HCT116 (cell line): ENCODE results near the gene TRIM27. TPM values are rescaled to one million over a fixed set of nuclear protein-coding genes. Genes with fewer than 3 reads are reported as not detected.

Experiments used
- ATAC-seq: fragments of 200-7000 bp; cut with Tn5 transposase; 2 replicates; pipeline ENCODE4 v1.9.1; 2020; ENCODE audit warnings: mild to moderate bottlenecking, moderate library complexity
- BruUV-seq: library from RNA; stranded (reverse); fragments of 400-500 nt; replicated peaks from 2 replicates; lab custom pipeline; 2021; lab: Mats Ljungman, UMichigan
- CTCF ChIA-PET: fragments of 300-600 bp; sonication (Branson Sonifier 250); formaldehyde crosslinking; loops from one replicate; lab custom pipeline; 2021; ENCODE audit warnings: antibody characterized with exemption; lab: Charles Lee
- POLR2A ChIA-PET: fragments of 300-600, 350-600 bp; sonication (Branson Sonifier 250); formaldehyde crosslinking; loops from one replicate; lab custom pipeline; 2021; ENCODE audit warnings: antibody characterized with exemption; lab: Charles Lee
- RAD21 ChIA-PET, 2 experiments: fragments of 300-600 bp; sonication (Branson Sonifier 250); formaldehyde crosslinking; loops; one replicate each; lab custom pipeline; 2023; ENCODE audit warnings: low total read pairs in 2 of 2; ENCODE audit not compliant: uncharacterized antibody in 2 of 2, unreplicated experiment in 2 of 2, low non-redundant PET in 1 of 2; lab: Charles Lee
- DNase-seq: peaks from one replicate; pipeline ENCODE4 v3.0.0-alpha.2; 2010; ENCODE audit warnings: low read depth, low spot score
- H2AFZ ChIP-seq: fragments of 200-600 bp; shearing (Covaris generic), sonication (generic); 2 replicates; pipeline ENCODE4 v1.6.1; 2017; ENCODE audit warnings: low read depth, mixed run types, mixed read lengths, antibody characterized with exemption, low read length; ENCODE audit not compliant: poor library complexity, severe bottlenecking
- H3K27ac ChIP-seq: 2 replicates; pipeline ENCODE4 v1.5.1; 2012; ENCODE audit warnings: low read depth, low read length
- H3K27me3 ChIP-seq: fragments of 200-600 bp; sonication (generic); 2 replicates; pipeline ENCODE4 v1.6.1; 2016; ENCODE audit warnings: mixed run types, low read length, mixed read lengths; ENCODE audit not compliant: insufficient read depth
- H3K36me3 ChIP-seq, 2 experiments: fragments of 200-500 bp in 1 of 2; fragments of 200-600 bp in 1 of 2; sonication (Bioruptor generic) in 1 of 2; sonication (generic) in 1 of 2; 2 replicates each; pipeline versions ENCODE4 v1.5.1 to v1.6.1; 2014 to 2016; ENCODE audit warnings: low read length in 2 of 2, inconsistent platforms in 1 of 2, mixed read lengths in 1 of 2, mixed run types in 1 of 2; ENCODE audit not compliant: insufficient read depth in 2 of 2, control insufficient read depth in 1 of 2
- H3K4me1 ChIP-seq, 2 experiments: fragments of 200-600 bp in 1 of 2; sonication (generic) in 1 of 2; 2 replicates each; pipeline versions ENCODE4 v1.5.1 to v1.6.1; 2012 to 2017; ENCODE audit warnings: low read length in 2 of 2, inconsistent platforms in 1 of 2, mild to moderate bottlenecking in 1 of 2, mixed read lengths in 1 of 2, mixed run types in 1 of 2, moderate library complexity in 1 of 2; ENCODE audit not compliant: insufficient read depth in 2 of 2, control insufficient read depth in 1 of 2
- H3K4me2 ChIP-seq: fragments of 200-600 bp; sonication (generic); 2 replicates; pipeline ENCODE4 v1.6.1; 2017; ENCODE audit warnings: mixed run types, low read length, mixed read lengths
- H3K4me3 ChIP-seq, 2 experiments: fragments of 200-600 bp in 1 of 2; sonication (generic) in 1 of 2; replicated peaks in 1 of 2; 2 replicates each; pipeline ENCODE4 v1.5.1; 2011 to 2016; ENCODE audit warnings: low read length in 2 of 2, control low read depth in 1 of 2, low read depth in 1 of 2, mild to moderate bottlenecking in 1 of 2, mixed read lengths in 1 of 2, mixed run types in 1 of 2
- H3K79me2 ChIP-seq: fragments of 200-600 bp; sonication (generic); 2 replicates; pipeline ENCODE4 v1.6.1; 2017; ENCODE audit warnings: mild to moderate bottlenecking, mixed run types, low read length, moderate library complexity, mixed read lengths; ENCODE audit not compliant: insufficient read depth
- H3K9ac ChIP-seq: fragments of 200-600 bp; sonication (generic); 2 replicates; pipeline ENCODE4 v1.6.1; 2016; ENCODE audit warnings: low read length, mixed read lengths
- H3K9me2 ChIP-seq: fragments of 200-600 bp; sonication (generic), shearing (Covaris generic); 2 replicates; pipeline ENCODE4 v1.6.1; 2017; ENCODE audit warnings: mixed run types, mild to moderate bottlenecking, moderate library complexity; ENCODE audit not compliant: insufficient read depth
- H3K9me3 ChIP-seq, 2 experiments: fragments of 200-500 bp in 1 of 2; fragments of 200-600 bp in 1 of 2; sonication (Bioruptor generic) in 1 of 2; sonication (generic) in 1 of 2; 2 replicates each; pipeline ENCODE4 v1.6.1; 2014 to 2017; ENCODE audit warnings: low read length in 2 of 2, mixed read lengths in 2 of 2, inconsistent platforms in 1 of 2, low read depth in 1 of 2, mild to moderate bottlenecking in 1 of 2, mixed run types in 1 of 2, moderate library complexity in 1 of 2; ENCODE audit not compliant: control insufficient read depth in 1 of 2, insufficient read depth in 1 of 2
- H4K20me1 ChIP-seq: fragments of 200-600 bp; sonication (generic), shearing (Covaris generic); 2 replicates; pipeline ENCODE4 v1.6.1; 2017; ENCODE audit warnings: mixed run types, mild to moderate bottlenecking, moderate library complexity; ENCODE audit not compliant: insufficient read depth
- CTCF ChIP-seq, 3 experiments: fragments of 200-600 bp in 1 of 3; sonication (generic) in 1 of 3; IDR thresholded peaks in 2 of 3; conservative IDR thresholded peaks in 1 of 3; 2 replicates each; pipeline ENCODE4 v1.5.1; 2012 to 2017; ENCODE audit warnings: low read depth in 2 of 3, low read length in 2 of 3, antibody characterized with exemption in 1 of 3, borderline replicate concordance in 1 of 3, control low read depth in 1 of 3, mild to moderate bottlenecking in 1 of 3, mixed read lengths in 1 of 3, mixed run types in 1 of 3, moderate library complexity in 1 of 3; ENCODE audit not compliant: insufficient read depth in 1 of 3
- EZH2 ChIP-seq: fragments of 200-600 bp; sonication (generic); IDR thresholded peaks from 2 replicates; pipeline ENCODE4 v1.6.1; 2017; ENCODE audit warnings: antibody characterized with exemption, mixed run types
- EZH2phosphoT487 ChIP-seq: fragments of 200-600 bp; IDR thresholded peaks from 2 replicates; pipeline ENCODE4 v1.6.1; 2018; ENCODE audit warnings: antibody characterized with exemption, borderline replicate concordance
- POLR2AphosphoS5 ChIP-seq: IDR thresholded peaks from 2 replicates; pipeline ENCODE4 v1.6.1; 2011; ENCODE audit warnings: mild to moderate bottlenecking, low read depth, low read length, moderate library complexity
- RAD21 ChIP-seq: IDR thresholded peaks from 2 replicates; pipeline ENCODE4 v1.6.1; 2012; ENCODE audit warnings: low read depth, mild to moderate bottlenecking
- SP1 ChIP-seq: IDR thresholded peaks from 2 replicates; pipeline ENCODE4 v1.6.1; 2012; ENCODE audit warnings: low read depth
- SRF ChIP-seq: IDR thresholded peaks from 2 replicates; pipeline ENCODE4 v1.6.1; 2012; ENCODE audit warnings: low read depth
- ZNF274 ChIP-seq: fragments of 200-500 bp; sonication (Bioruptor generic); IDR thresholded peaks from 2 replicates; pipeline ENCODE4 v1.6.1; 2014; ENCODE audit warnings: mild to moderate bottlenecking, low read depth, low read length, inconsistent platforms
- intact Hi-C: fragments of 100-400 bp; cut with micrococcal nuclease; formaldehyde crosslinking; loops from 2 replicates; pipeline ENCODE4 v1.10.0; 2022
- total RNA-seq: library from RNA; stranded (reverse); gene quantifications from one replicate; pipeline ENCODE4 v1.2.1, GENCODE V29; 2021; ENCODE audit not compliant: unreplicated experiment
- TF ChIP-seq, protein P1 (sequence below): IDR thresholded peaks from 2 replicates; pipeline ENCODE4 v1.6.1; 2012

TRIM27 gene
- total RNA-seq, 1 experiment from 2014 or later: 62.5 TPM

DNA sequence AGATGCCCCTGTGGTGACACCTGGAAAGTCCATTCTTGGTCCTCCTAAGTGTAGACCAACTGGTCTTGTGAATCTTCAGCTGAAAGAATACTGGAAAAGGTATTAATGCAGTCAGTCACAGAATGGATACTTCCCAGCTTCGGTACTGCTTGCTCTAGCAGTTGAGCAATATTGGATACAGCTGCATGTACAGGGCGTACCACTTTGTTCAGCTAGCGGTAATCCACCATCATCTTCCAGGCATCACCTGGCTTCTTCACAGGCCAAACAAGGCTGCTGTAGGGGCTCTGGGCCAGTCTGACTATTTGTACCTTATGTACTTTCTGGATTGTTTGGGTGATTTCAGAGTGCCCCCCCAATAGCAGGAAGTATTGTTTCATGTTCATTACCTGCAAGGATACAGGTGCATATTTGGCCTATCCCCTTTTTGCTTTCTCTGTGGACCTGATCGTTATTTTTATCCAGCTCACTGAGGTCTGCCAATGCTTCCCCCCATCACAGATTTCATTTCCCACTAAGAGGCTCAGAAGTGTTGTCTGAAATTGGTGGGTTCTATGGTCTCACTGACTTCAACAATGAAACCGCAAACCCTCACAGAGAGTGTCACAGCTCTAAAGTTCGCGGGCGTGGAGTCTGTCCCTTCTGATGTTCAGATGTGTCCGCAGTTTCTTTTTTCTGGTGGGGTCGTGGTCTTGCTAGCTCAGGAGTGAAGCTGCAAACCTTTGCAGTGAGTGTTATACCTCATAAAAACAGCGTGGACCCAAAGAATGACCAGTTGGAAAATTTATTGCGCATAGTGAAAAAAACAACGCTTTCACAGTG, 52.2 kb downstream of the TRIM27 start:
- H4K20me1 ChIP-seq: no peaks in the 10 kb centered on the region
- ChIA-PET RAD21 (no interaction called here), POLR2A (no interaction called here), CTCF (no interaction called here)
- no peaks in the 10 kb centered on the region for H3K9me2 ChIP-seq
- no peak overlapping the region for H3K9ac ChIP-seq
- no peaks in the 10 kb centered on the region for H3K27me3 ChIP-seq
- no peaks in the 10 kb centered on the region for H3K9me3 ChIP-seq
- no TSS peak for BruUV-seq
- no peak overlapping the region for H3K4me3 ChIP-seq
- H3K4me2 ChIP-seq: no peak overlapping the region
- no peaks in the 10 kb centered on the region for H3K36me3 ChIP-seq
- intact Hi-C loops: no loop called here
- no peak for TF ChIP-seq EZH2phosphoT487
- TF ChIP-seq SP1: no peak
- no peak for TF ChIP-seq POLR2AphosphoS5
- no peak for TF ChIP-seq RAD21
- no peak for TF ChIP-seq ZNF274
- TF ChIP-seq, protein P1, sequence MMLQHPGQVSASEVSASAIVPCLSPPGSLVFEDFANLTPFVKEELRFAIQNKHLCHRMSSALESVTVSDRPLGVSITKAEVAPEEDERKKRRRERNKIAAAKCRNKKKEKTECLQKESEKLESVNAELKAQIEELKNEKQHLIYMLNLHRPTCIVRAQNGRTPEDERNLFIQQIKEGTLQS: no peak
- no peak for TF ChIP-seq CTCF (IDR thresholded peaks at IDR 0.05 in 2 of 3, conservative IDR thresholded peaks at IDR 0.05 in 1 of 3; ENCODE audit: borderline replicate concordance in 1 of 3, insufficient read depth in 1 of 3, low read depth in 2 of 3, low read length in 2 of 3)
- no peak for TF ChIP-seq EZH2
- no peak for TF ChIP-seq SRF
- H3K79me2 ChIP-seq: no peaks in the 10 kb centered on the region
- ATAC-seq (no peak), DNase-seq (no peak)
- no peak overlapping the region for H2AFZ ChIP-seq
- H3K27ac ChIP-seq: no peak overlapping the region
- H3K4me1 ChIP-seq: no peaks in the 10 kb centered on the region
